Measurements from ENCODE around the gene FSCN2.

DNA sequence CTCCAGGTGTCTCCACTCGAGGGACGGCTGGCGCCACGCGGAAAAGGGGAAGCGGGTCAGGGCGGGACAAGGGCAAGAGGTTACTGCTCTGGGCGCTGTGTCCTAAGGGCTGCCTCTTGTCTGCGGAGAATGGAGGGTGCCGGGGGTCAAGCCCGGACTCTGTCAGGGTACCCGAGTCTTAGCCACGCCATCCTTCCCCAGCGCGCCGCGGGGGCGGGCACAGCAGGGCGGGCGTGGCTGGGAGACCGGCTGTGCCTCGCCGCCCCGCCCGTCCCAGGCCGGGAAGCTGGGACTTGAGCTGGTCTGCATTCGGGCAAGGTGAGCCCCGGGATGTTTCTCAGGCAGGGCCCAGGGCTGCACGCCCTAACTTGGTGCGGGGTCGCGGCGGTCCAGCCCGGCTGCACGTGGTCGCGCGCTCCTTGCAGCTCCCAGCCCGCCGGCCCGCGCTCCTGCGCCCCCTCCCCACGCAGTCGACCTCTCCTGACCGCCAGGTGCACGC lies 9.3 kb upstream of the FSCN2 start:
- TF ChIP-seq CTCF (IDR thresholded peaks at IDR 0.05) (no peak), POLR2A (IDR thresholded peaks at IDR 0.05) (no peak)
